ENCODE results near the gene KCNC1. TPM values are rescaled to one million over a fixed set of nuclear protein-coding genes. Genes with fewer than 3 reads are reported as not detected.

The KCNC1 gene
- total RNA-seq, 2 donors from 2014 or later, result not detected

DNA sequence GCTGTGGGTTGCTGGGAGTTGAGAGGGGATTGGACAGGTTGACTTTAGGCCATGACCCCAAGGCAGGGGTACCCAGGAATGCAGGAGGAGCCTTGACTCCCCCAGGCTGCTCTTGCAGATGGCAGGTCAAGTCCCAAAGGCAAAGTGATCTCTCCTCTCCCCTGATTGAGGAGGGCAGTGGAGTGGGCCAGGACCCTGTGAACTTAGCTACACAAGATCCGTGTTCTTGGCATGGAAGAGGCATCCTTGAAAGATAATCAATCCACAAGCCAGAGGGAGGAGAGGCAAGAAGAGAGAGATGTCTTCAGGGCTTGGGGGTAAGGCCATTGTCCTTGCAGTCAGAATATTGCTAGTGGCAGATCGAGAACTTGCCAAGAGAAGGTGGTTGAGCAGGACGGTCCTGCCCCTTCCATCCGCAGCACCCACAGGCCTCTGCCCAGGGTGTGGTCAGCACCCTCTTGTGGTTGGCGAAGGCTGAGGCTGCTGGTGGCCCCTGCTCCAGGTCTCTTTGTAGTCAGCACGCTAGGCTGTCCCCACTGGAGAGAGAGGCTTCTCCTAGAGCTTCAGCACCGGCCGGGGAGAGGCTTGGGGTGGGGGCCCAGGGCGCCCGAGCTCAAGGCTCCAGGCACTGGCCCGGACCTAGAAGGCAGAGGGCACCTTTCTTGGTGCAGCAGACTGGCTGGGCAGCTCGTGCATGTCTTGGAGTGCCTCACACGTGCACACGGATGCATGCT is 45.4 kb downstream of the KCNC1 start:
- Histone ChIP-seq H3K9me3 (no peaks in the 10 kb centered on the region), H3K27ac (no peak overlapping the region), H3K27me3 (replicated peaks; ENCODE audit: insufficient read depth) (no peaks in the 10 kb centered on the region), H3K4me1 (ENCODE audit: control insufficient read depth in 1 of 2, low read depth in 2 of 2) (no peaks in the 10 kb centered on the region), H3K36me3 (no peaks in the 10 kb centered on the region), H3K4me3 (no peak overlapping the region)
- no peak for DNase-seq (ENCODE audit: low spot score)
- no peak for ATAC-seq (ENCODE audit: insufficient number of reproducible peaks, low FRiP score, low read depth)
- TF ChIP-seq, protein P1, sequence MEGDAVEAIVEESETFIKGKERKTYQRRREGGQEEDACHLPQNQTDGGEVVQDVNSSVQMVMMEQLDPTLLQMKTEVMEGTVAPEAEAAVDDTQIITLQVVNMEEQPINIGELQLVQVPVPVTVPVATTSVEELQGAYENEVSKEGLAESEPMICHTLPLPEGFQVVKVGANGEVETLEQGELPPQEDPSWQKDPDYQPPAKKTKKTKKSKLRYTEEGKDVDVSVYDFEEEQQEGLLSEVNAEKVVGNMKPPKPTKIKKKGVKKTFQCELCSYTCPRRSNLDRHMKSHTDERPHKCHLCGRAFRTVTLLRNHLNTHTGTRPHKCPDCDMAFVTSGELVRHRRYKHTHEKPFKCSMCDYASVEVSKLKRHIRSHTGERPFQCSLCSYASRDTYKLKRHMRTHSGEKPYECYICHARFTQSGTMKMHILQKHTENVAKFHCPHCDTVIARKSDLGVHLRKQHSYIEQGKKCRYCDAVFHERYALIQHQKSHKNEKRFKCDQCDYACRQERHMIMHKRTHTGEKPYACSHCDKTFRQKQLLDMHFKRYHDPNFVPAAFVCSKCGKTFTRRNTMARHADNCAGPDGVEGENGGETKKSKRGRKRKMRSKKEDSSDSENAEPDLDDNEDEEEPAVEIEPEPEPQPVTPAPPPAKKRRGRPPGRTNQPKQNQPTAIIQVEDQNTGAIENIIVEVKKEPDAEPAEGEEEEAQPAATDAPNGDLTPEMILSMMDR (IDR thresholded peaks at IDR 0.05), result no peak

DNA sequence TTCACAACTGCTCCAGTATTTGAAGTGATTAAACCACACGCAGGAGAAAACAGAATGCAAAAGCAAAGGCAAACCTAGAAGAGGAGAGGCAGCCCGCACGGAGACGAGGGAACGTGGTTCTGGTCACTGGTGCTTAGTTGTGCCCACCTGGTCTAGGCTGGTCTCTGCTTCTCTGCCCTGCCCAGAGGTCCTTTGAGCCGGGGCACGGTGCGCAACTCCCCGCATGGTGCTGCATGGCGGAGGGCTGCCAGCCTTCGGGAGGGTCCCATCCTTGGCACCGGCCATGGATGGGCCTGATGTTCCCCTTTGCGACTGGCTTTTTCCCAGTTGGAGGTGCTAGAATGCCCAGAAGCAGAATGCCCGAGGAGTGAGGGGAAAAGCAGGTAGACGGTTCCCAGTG is 46.1 kb downstream of the KCNC1 start:
- H3K27ac ChIP-seq, result no peak overlapping the region
- no peaks in the 10 kb centered on the region for H3K9me3 ChIP-seq
- no peak overlapping the region for H3K4me3 ChIP-seq
- TF ChIP-seq, protein P1 (IDR thresholded peaks at IDR 0.05), result no peak
- H3K4me1 ChIP-seq (ENCODE audit: control insufficient read depth in 1 of 2, low read depth in 2 of 2), result no peaks in the 10 kb centered on the region
- ATAC-seq (ENCODE audit: insufficient number of reproducible peaks, low FRiP score, low read depth) (no peak), DNase-seq (ENCODE audit: low spot score) (no peak)
- no peaks in the 10 kb centered on the region for H3K27me3 ChIP-seq (replicated peaks; ENCODE audit: insufficient read depth)
- H3K36me3 ChIP-seq, result no peaks in the 10 kb centered on the region

DNA sequence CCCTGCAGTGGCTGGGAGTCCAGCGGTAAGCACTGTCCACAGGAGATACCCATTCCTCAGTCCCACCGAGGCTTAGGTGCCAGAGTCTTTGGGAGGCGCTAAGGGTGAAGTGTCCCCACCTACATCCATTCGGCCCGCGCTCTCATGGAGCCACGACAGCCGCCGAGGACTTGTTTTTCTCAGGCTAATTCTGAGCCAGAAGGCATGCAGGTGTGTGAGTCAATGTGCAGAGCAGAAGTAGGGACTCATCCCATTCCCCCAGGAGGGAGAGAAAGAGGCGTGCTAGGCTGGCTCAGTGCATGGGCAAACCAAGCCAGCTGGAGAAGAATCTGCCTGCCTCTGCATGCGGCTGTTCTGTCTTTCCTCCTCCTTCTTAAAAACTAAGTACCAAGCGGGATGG is 46.6 kb downstream of the KCNC1 start:
- ATAC-seq (ENCODE audit: insufficient number of reproducible peaks, low FRiP score, low read depth), result no peak

DNA sequence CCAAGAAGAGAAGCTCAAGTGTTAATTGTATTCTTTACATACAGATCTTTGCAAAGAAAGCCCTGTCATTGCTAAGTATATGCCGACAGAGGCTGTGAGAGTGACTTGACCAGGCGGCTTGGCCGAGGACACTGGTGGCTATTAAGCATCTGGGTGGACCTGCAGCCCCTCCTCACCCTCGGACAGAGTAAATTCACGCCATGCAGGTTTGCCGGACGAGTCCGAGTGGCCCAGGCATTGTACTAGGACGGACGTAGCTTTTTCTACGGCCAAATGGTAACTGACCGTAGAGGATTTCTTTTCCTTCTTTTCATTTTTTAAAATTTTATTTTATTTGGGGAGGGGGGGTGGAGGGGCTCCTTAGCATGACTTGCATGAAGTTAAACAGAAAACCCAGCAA is 47.0 kb downstream of the KCNC1 start:
- Histone ChIP-seq H3K27me3 (replicated peaks; ENCODE audit: insufficient read depth) (no peaks in the 10 kb centered on the region), H3K9me3 (no peaks in the 10 kb centered on the region), H3K4me1 (ENCODE audit: control insufficient read depth in 1 of 2, low read depth in 2 of 2) (no peaks in the 10 kb centered on the region), H3K36me3 (no peaks in the 10 kb centered on the region), H3K27ac (no peak overlapping the region), H3K4me3 (no peak overlapping the region)
- ATAC-seq (ENCODE audit: insufficient number of reproducible peaks, low FRiP score, low read depth) (no peak), DNase-seq (ENCODE audit: low spot score) (no peak)
- TF ChIP-seq, protein P1 (IDR thresholded peaks at IDR 0.05), result no peak

More for the DNA sequence above, 46.6 kb downstream of the KCNC1 start:
- no peak for DNase-seq (ENCODE audit: low spot score)
- Histone ChIP-seq H3K4me1 (ENCODE audit: control insufficient read depth in 1 of 2, low read depth in 2 of 2) (no peaks in the 10 kb centered on the region), H3K27me3 (replicated peaks; ENCODE audit: insufficient read depth) (no peaks in the 10 kb centered on the region), H3K9me3 (no peaks in the 10 kb centered on the region), H3K27ac (no peak overlapping the region), H3K36me3 (no peaks in the 10 kb centered on the region), H3K4me3 (no peak overlapping the region)
- TF ChIP-seq, protein P1 (IDR thresholded peaks at IDR 0.05), result no peak

DNA sequence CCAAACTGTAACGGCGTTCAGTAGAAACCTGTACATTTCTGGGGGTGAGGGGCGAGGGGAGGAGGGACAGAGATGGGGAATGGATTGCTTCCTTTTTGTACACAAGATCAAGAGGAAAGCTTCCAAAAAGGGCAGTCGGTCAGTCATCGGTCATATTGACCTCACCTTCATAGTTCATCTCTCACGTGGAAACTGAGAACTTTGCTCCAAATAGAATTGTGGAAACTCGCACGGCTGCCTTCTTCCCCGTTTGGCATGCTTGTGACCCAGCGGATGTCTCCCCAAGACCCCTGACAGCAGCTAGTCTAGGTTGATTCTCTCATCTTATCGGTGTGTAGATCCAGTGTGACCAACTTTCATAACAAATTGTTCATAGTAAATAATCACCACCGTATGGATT is 47.6 kb downstream of the KCNC1 start:
- TF ChIP-seq, protein P1 (IDR thresholded peaks at IDR 0.05), result no peak
- Histone ChIP-seq H3K27ac (no peak overlapping the region), H3K36me3 (no peaks in the 10 kb centered on the region), H3K9me3 (no peaks in the 10 kb centered on the region), H3K4me1 (ENCODE audit: control insufficient read depth in 1 of 2, low read depth in 2 of 2) (no peaks in the 10 kb centered on the region), H3K27me3 (replicated peaks; ENCODE audit: insufficient read depth) (no peaks in the 10 kb centered on the region), H3K4me3 (no peak overlapping the region)
- no peak for ATAC-seq (ENCODE audit: insufficient number of reproducible peaks, low FRiP score, low read depth)
- no peak for DNase-seq (ENCODE audit: low spot score)

All from thoracic aorta (tissue), 2 donors.